ENCODE data around the gene NUDCD3.

The NUDCD3 gene

DNA sequence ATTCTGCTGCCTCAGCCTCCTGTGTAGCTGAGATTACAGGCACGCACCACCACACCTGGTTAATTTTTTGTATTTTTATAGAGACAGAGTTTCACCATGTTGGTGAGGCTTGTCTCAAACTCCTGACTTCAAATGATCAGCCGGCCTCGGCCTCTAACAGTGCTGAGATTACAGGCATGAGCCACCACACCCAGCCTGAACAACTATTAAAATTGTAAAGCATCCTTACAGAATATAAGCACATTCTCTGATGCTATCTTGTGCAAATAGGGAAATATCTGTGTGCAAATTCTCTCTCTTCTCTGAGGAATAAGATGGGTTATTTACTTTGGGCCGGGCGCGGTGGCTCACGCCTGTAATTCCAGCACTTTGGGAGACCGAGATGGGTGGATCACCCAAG lies 12.5 kb downstream of the NUDCD3 start:
- no peak for DNase-seq (ENCODE audit: low read depth in 3 of 3)

DNA sequence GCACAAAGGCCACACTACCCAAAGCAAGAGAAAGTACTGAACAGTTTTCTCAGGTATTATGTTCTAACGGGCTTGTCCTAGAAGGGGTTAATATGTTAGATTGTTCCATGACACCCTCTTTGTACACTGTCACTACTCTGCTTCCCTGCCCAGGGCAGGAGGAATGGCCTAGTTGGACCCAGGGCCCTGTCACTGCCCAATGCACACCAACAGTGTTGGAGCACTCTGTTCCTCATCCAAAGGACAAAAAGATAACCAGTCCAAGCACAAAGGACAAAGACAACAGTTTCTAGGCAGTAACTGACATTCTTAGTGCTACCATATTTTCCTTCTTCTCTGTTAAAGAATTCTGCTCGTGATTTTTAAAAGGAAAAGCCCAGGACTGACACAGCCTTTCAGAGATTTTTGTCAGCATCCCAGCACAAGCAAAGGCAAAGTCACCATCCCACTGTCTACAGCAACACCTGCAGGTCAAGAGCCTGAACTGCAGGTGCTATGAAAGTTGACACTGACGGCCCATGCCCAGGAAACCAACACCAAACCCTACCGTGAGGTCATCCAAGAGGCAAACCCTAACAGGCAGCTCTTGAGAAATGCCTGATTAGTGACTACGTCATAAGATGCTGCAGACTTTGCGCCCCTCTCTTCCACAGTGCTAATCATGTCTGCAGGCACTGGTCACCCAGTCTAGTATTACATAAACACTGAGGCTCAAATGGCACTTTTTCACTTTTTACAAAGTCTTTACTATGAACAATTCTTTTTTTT lies 13.2 kb downstream of the NUDCD3 start:
- DNase-seq (ENCODE audit: low read depth in 3 of 3): peak; percentile 23 to 51 (median 49)

DNA sequence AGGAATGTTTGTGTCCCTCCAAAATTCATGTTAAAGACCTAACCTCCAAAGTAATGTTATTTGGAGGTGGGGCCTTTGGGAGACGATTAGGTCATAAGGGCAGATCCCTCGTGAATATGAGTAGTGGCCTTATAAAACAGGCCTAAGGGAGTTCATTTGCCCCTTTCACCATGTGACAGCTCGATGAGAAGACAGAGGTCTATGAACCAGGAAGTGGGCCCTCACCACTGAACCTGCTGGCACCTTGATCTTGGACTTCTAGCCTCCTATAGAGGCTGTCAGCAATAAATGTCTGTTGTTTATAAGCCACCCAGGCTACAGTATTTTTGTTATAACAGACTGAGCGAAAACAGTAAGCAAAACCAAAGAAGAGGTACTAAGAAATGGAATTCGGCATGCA lies 14.1 kb downstream of the NUDCD3 start:
- no peak for DNase-seq (ENCODE audit: low read depth in 3 of 3)

DNA sequence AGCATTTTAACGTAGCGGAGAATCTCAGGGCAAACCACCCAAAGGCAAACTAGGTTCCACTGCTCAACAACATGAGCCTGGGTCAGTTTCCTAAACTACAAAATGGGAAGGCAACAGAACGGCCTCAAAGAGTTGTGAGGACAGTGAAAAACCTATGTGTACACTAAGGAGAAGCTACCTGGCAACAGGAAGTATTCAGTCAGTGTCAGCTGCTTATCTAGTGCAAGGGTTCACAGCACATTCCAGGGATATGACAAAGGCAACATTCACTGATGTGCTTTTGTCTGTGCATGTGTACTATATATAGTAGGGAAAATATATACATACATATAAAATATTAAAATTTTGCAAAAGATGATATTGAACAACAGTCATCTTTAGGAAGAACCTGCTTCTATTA lies 17.2 kb downstream of the NUDCD3 start:
- DNase-seq (ENCODE audit: low read depth in 3 of 3): no peak

DNA sequence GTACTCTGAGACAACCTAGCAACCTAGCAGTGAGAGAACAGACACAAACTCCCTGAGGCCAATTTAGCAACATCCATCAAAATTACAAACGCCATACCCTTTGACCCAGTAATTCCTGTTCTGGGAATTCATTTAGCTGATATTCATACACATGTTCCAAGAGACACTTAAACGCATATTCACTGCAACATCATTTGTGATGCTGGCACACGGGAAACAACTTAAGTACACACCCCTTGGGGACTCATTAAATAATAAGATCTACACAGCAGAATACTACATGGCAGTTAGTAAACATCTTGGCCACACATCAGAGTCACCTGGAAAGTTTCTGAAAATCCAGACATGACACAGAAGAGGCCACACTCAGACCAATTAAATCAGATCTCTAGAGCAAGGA lies 17.6 kb downstream of the NUDCD3 start:
- no peak for DNase-seq (ENCODE audit: low read depth in 3 of 3)

DNA sequence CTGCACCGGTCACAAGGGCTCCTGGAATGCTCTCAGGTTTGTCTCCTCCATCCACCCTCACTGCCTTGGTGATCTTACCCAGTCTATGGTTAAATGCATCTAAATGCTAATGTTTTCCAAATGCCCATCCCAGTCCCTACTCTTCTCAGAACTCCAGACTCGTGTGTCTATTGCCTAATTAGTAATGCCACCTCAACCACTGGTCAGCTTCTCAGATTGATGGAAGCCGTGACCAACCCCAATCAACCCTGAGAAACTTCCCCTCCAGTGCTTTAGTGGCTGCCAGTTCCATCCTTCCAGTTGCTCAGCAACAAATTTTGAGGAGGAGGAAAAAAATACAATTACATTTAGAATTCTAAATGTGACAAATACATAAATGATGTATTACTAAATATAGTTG lies 18.6 kb downstream of the NUDCD3 start:
- DNase-seq (ENCODE audit: low read depth in 3 of 3): no peak

DNA sequence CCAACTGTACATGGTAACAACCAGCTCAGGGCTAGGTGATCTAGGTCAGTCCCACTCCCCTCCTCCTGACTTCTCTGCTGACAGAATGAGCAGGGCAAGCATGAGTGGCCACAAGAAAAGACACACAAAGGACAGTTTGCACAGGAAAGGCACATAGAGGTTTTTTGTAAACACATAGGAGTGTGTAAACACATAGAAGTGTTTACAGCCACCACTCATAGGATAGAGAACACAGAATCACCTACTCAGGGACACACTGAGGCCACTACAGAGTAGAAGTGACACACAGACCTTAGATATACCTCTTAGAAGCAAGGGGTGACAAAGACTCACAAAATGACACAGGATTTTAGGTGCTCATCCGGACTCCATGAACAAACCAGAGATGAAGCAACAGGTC lies 19.0 kb downstream of the NUDCD3 start:
- no peak for DNase-seq (ENCODE audit: low read depth in 3 of 3)

DNA sequence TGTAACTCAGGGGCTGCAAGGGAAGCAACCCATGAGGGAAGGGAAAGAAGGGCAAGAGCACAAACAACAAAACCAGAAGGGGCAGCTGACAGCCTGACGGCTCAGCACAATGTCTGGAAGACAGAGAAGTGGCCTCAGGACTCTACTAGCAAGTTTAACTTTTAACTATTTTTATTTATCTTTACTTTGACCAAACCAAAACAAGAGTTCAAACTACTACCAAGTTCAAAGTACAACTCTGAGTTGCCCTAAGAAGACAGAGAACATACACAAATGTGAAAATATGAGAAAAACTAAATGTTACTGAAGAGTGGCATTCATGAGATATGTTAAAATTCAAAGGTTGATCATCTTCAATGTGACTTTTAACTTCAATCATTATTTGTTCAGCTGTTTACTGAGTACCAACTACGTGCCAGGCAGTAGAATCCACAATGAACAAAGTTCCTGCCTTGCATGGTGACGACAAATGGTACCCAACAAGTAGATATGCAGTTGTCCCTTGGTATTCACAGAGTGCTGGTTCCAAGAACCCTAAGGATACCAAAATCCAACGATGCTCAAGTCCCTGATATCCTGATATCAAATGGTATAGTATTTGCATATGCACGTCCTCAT lies 19.7 kb downstream of the NUDCD3 start:
- no peak for DNase-seq (ENCODE audit: low read depth in 3 of 3)

DNA sequence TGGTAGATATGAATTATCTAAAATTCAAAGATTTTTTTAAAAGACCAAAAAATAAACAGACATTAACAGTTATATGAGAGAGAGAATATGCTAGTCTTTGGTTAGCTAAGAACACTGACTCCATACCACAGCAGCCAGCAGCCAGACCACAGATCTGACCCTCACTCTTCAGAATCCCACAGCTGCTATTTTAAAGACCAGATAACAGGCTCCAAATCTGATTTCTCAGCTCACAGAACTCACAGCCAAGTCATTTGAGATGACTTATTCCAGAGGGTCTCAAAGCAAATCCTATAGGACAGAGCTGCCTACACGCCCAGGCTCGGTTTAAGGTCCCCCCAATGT lies 20.4 kb downstream of the NUDCD3 start:
- no peak for DNase-seq (ENCODE audit: low read depth in 3 of 3)

DNA sequence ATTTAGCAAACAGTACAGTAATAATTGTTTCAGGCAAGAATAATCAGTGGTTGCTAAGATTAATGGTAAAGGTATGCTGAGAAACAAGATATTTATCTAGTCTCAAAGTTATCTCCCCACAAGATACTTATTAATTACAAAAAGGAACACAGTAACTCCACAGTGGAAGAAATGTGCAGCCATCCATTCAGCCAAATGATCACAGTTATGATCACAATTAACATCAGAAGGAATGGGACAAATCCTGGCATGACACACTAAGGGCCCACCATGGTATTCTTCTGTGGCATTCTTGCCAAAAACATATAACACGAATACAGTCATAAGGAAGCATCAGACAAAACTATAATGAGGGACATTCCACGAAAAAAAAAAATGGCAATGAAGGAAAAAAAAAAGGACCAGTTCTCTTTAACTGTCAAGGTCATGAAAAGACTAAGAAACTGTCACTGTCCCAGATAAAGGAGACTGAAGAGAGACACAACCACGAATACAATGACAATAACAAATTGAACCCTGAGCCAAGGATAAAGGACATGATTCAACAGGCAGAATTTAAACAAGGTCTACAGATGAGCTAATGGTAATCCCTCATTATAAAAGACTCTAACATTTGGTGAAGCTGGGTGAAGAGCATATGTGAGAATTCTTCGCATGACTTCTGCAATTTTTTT lies 20.9 kb downstream of the NUDCD3 start:
- no peak for DNase-seq (ENCODE audit: low read depth in 3 of 3)

DNA sequence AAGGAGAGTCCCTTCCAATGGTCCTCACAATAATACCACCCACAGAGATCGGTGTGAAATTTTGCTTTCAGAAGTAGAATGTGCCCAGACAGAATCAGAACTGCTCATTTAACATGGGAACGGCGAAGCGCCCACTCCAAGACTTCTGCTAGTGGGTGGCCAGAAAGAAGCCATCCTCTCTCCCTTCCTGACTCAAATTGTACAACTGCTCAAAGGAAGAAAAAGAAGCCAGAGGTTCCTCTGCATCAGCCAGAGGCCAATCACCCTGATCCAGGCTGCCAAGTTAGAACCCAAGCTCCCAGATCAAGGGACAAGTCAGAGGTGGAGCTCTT lies 23.3 kb downstream of the NUDCD3 start:
- no peak for DNase-seq (ENCODE audit: low read depth in 3 of 3)

DNA sequence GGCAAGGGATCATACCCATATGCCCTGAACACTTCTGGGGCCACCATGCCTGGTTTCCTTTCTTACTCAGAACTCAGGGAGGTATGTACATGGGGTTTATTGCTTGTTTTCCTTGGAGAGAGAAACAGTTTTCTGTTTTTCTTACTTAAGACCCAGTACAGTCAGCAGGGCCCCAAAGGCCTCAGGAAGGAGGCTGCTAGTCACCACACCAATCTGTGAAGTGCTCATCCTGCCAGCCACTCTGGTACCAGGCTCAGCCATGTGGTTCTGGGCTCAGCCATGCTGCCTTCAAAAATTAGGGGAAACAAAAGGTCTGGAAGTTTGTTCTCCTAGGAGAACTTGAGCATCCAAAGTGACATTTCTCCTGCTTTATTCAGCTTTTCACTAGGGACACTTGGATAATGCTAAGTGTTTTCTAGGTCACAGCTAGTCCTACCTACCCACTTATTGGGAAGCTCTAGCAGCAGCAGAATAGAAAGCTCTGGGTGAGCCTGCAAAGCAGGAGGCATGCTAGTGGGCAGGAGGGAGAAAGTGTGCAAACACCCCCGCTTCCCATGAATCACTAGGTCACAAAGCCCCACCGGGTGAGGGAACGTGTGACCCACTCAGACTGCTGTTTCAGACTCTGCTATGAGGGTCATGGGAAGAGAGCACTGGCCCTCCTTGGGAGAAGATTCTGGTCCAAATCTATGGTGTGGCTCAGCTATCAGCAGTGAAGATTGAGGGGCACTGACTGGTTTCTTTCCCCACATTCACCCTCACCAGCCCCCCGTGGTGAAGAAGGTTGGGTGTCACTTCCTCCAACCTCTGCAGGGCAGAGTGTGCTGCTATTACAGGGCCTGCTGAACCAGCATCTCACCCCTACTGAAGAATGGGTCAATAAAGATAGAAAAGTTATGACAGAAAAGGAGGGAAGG lies 23.9 kb downstream of the NUDCD3 start:
- DNase-seq (ENCODE audit: low read depth in 3 of 3): no peak

DNA sequence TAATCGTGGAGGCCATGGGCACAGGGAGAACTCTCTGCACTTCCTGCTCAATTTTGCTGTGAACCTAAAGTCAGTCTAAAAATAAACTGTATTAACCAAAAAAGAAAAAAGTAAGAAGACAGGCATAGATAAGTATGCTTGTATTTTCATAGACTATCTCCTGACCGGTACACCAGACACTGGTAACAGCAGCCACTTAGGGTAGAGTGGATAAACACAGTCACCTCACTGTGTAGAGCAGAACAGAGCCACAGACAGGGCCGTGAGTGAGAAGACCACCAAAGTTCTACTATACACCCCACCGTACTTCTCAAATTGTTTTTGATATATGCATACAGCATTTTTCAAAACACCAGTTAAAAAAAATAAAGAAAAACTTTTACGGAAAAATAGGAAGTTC lies 25.0 kb downstream of the NUDCD3 start:
- DNase-seq (ENCODE audit: low read depth in 3 of 3): no peak

DNA sequence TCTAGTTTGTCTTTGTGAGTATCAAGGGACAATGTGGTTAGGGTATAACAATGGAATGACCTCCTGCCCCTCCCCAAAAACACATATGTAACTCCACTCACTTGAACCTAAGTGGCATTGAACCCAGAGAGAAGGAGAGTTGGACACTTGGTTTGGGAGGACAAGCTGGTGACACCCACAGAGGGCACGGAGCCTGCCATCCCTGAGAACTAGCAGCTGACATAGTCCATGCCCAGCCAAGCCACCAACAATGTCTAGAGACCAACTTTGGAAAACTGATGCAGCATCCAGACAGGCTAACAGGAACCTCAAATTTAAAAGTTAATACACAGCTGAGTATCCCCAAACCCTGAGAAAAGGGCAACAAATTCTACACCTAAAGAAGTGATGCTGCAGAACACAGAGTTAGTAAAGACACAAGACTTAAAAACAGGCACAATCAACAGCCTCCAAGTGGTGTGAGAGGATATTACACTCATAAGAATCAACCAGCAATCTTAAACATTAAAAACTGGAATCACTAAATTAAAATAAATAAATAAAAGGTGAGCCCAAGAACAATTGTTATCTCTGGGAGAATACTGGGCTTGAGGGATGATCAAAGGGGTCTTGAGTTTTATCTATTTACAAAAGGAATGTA lies 27.2 kb downstream of the NUDCD3 start:
- DNase-seq (ENCODE audit: low read depth in 3 of 3): no peak

DNA sequence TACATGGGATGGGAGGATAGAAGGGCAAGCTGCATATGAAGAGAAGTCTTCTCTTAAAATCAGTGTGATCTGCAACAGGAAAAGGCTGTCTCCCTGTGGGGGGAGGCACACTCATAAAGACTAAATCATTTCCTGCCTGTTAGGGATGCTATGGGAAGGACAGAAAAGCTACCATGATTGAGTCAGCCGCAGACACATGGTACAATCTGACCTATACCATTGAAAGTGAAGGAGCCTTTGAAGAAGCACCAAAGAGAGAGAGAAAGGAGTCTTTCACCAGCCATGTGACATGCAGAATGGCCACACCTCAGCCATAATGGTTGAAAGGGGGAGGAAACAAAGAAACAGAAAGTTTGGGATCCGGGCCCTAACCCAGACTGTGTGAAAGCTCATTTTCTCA lies 29.1 kb downstream of the NUDCD3 start:
- peak in 1 of 3 experiments; percentile 14 for DNase-seq (ENCODE audit: low read depth in 3 of 3)

DNA sequence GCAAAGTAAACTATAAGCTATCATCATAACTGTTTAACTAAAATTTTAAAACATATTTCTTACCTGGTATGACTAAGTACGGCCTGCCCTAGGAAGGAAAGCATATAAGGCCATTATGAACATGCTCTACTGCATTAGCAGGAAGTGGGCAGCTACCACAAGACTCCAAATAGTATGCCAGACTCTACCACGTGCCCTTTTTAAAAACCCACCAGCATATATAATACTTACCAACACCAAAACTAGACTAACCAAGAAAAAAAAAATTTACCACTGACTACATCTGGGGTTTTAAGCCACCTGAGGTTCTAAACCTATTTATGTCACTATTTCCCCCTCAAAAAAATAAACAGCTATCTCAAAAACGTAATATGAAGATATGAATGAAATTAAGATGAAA lies 30.1 kb downstream of the NUDCD3 start:
- DNase-seq (ENCODE audit: low read depth in 3 of 3): peak in 2 of 3 experiments; percentile 16 to 19

DNA sequence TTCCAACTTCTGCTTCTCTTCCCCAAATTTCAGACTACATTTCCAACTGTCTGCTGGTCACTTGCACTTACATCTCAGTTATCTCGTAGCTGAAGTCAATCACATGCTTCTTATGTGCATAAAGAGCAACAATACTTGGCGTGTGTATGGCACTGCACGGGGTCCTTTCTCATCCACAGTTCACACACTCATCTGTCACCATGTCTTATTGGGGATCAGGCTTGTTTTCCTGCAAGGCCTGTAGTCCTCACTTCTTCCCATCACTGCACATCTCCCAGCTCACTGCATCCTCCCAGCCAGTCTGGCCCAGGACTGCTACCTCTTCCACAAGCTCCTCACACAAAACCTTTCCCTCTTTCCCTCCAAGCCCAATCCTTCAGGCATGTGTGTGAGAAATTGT lies 35.3 kb downstream of the NUDCD3 start:
- no peak for DNase-seq (ENCODE audit: low read depth in 3 of 3)

DNA sequence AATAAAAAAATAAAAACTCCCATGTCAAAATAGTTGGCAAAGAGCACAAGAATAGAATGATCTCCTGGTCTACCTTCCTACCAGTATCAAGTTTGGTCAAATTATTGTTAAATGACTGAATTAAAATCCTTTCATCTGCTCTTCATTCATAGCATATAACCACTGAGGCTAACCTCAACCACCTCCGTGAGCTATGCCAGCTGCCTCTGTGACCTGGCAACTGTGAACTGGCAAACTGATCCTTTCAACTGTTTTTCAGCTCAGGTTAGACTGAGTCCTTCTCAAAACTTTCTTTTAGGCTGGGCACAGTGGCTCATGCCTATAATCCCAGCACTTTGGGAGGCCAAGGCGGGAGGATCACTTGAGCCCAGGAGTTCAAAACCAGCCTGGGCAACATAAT lies 36.1 kb downstream of the NUDCD3 start:
- DNase-seq (ENCODE audit: low read depth in 3 of 3): no peak

DNA sequence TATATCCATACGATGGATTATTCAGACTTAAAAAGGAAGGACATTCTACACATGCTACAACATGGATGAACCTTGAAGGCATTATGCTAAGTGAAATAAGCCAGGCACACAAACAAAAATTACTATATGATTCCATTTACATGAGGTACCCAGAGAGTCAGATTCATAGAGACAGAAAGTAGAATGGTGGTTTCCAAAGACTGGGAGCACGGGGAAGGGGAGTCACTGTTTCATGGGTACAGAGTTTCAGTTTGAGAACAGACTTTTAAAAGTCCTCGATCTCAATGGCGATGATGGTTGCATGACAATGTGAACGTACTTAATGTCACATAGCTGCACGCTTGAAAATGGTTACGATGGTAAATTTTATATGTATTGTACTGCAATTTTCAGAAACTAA lies 39.3 kb downstream of the NUDCD3 start:
- DNase-seq (ENCODE audit: low read depth in 3 of 3): no peak

DNA sequence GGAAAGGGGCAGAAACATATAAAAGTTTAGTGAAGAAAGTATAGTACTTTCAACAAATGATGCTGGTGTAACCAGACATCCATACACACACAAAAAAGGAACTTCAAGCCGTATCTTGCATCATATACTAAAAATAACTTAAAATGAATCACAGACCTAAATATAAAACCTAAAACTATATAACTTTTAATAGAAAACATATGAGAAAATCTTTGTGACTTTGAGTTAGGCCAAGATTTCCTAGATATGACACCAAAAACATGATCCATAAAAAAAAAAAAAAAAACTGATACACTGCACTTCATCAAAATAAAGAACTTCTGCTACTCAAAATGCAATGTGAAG lies 40.9 kb downstream of the NUDCD3 start:
- no peak for DNase-seq (ENCODE audit: low read depth in 3 of 3)

DNA sequence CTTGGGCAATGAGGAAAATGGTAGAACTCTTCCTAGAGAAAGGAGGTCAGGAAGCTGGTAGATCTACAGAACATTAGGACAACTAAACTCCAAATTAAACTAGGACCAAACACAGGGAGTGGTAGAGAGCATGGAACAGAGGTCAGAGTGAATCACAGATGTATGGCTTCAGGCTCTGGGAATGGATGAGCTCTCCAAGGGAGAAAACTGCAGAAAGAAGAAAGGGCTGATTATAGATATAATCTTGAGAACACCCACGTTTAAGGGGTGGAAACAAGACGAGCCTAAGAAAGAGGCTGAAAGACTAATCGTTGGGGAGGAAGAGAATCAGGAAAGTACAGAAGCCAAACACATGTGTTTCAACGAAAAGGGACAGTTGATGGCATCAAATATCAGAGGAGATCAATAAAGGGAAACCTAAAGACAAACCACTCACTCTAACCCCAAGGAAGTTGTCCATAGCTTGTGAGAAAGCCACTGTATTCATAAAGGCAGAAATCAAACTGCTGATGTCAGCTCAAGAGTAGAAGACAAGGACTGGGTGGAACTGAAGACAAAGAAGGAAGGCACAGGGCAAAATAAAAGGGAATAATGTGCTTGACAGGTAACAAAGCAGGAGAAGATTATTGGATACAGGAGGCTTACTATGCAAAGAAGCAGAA lies 41.4 kb downstream of the NUDCD3 start:
- no peak for DNase-seq (ENCODE audit: low read depth in 3 of 3)
